HG02610 (cell line): ENCODE results near the gene TTC7B.

Source experiments
- ATAC-seq: cut with Tn5 transposase; IDR thresholded peaks from one replicate; pipeline ENCODE4 v1.9.1; 2021; ENCODE audit warnings: mild to moderate bottlenecking, moderate library complexity; ENCODE audit not compliant: unreplicated experiment

Gene TTC7B

GRCh38 chr14:90625445-90625844, 190.8 kb downstream of the TTC7B start:
- no peak for ATAC-seq

GRCh38 chr14:90624732-90625400, 191.4 kb downstream of the TTC7B start:
- ATAC-seq, result no peak

GRCh38 chr14:90624227-90624626, 192.0 kb downstream of the TTC7B start:
- ATAC-seq, result no peak

- ATAC-seq, result no peak
Measured at GRCh38 chr14:90621201-90621600, 195.0 kb downstream of the TTC7B start.

- ATAC-seq, result no peak
Measured at GRCh38 chr14:90620568-90621077, 195.6 kb downstream of the TTC7B start.

GRCh38 chr14:90619911-90620310, 196.3 kb downstream of the TTC7B start:
- ATAC-seq, result no peak

GRCh38 chr14:90617961-90618360, 198.3 kb downstream of the TTC7B start:
- ATAC-seq, result no peak

GRCh38 chr14:90616881-90617280, 199.3 kb downstream of the TTC7B start:
- no peak for ATAC-seq

GRCh38 chr14:90616313-90616712, 199.9 kb downstream of the TTC7B start:
- ATAC-seq, result no peak

- ATAC-seq, result no peak
Measured at GRCh38 chr14:90615517-90616060, 200.6 kb downstream of the TTC7B start.

- no peak for ATAC-seq
Measured at GRCh38 chr14:90614696-90615516, 201.3 kb downstream of the TTC7B start.

GRCh38 chr14:90613997-90614396, 202.2 kb downstream of the TTC7B start:
- no peak for ATAC-seq

GRCh38 chr14:90613453-90613852, 202.8 kb downstream of the TTC7B start:
- ATAC-seq, result no peak

- ATAC-seq, result no peak
Measured at GRCh38 chr14:90612801-90613200, 203.4 kb downstream of the TTC7B start.

- ATAC-seq, result no peak
Measured at GRCh38 chr14:90611936-90612335, 204.3 kb downstream of the TTC7B start.

GRCh38 chr14:90611501-90611900, 204.7 kb downstream of the TTC7B start:
- no peak for ATAC-seq

GRCh38 chr14:90610346-90611040, 205.7 kb downstream of the TTC7B start:
- no peak for ATAC-seq

- ATAC-seq, result no peak
Measured at GRCh38 chr14:90609376-90609775, 206.9 kb downstream of the TTC7B start.

- no peak for ATAC-seq
Measured at GRCh38 chr14:90608929-90609341, 207.3 kb downstream of the TTC7B start.

GRCh38 chr14:90608281-90608680, 207.9 kb downstream of the TTC7B start:
- ATAC-seq, result no peak

GRCh38 chr14:90607141-90607540, 209.1 kb downstream of the TTC7B start:
- ATAC-seq, result no peak
